Caco-2 (cell line): ENCODE data around the gene MADCAM1. TPM values are rescaled to one million over a fixed set of nuclear protein-coding genes. Genes with fewer than 3 reads are reported as not detected.

ENCODE experiments used
- BruUV-seq: library from RNA; stranded (reverse); fragments of 400-500 nt; replicated peaks from 2 replicates; lab custom pipeline; 2021; lab: Mats Ljungman, UMichigan
- CTCF ChIA-PET: fragments of 300-600 bp; sonication (Branson Sonifier 250); formaldehyde crosslinking; loops from one replicate; lab custom pipeline; 2022; ENCODE audit warnings: antibody characterized with exemption; lab: Charles Lee
- POLR2A ChIA-PET: fragments of 300-600 bp; sonication (Branson Sonifier 250); formaldehyde crosslinking; loops from one replicate; lab custom pipeline; 2022; ENCODE audit warnings: antibody characterized with exemption; lab: Charles Lee
- DNase-seq, 2 experiments: peaks; one replicate each; pipeline versions ENCODE4 v3.0.0 to v3.0.0-alpha.2; 2020 to 2022
- H3K27me3 ChIP-seq: replicated peaks from 2 replicates; pipeline ENCODE4 v1.6.0; 2011; ENCODE audit warnings: low read length; ENCODE audit not compliant: control insufficient read depth, insufficient read depth
- H3K36me3 ChIP-seq: 2 replicates; pipeline ENCODE4 v1.5.1; 2011; ENCODE audit warnings: low read length; ENCODE audit not compliant: control insufficient read depth, insufficient read depth
- H3K4me1 ChIP-seq: fragments of 250-450 bp; sonication (Bioruptor Pico); 2 replicates; pipeline ENCODE4 v1.5.1; 2020; ENCODE audit warnings: mild to moderate bottlenecking
- H3K4me3 ChIP-seq: 2 replicates; pipeline ENCODE4 v1.5.1; 2011; ENCODE audit warnings: low read depth, mild to moderate bottlenecking, control low read depth, low read length
- H3K9me3 ChIP-seq: fragments of 250-450 bp; sonication (Bioruptor Pico); 2 replicates; pipeline ENCODE4 v1.5.1; 2020; ENCODE audit warnings: mild to moderate bottlenecking, moderate library complexity
- H3K27ac Mint-ChIP-seq: one replicate; pipeline ENCODE4 v1.8.0; 2022; ENCODE audit warnings: mixed read lengths; ENCODE audit not compliant: unreplicated experiment
- H3K27me3 Mint-ChIP-seq: one replicate; pipeline ENCODE4 v1.8.0; 2022; ENCODE audit warnings: mixed read lengths; ENCODE audit not compliant: insufficient read depth, unreplicated experiment
- H3K36me3 Mint-ChIP-seq: one replicate; pipeline ENCODE4 v1.8.0; 2022; ENCODE audit warnings: mild to moderate bottlenecking, mixed read lengths; ENCODE audit not compliant: insufficient read depth, unreplicated experiment
- H3K4me1 Mint-ChIP-seq: one replicate; pipeline ENCODE4 v1.8.0; 2022; ENCODE audit warnings: low read depth, mixed read lengths; ENCODE audit not compliant: unreplicated experiment
- H3K4me3 Mint-ChIP-seq: one replicate; pipeline ENCODE4 v1.8.0; 2022; ENCODE audit warnings: mild to moderate bottlenecking, moderate library complexity, mixed read lengths; ENCODE audit not compliant: unreplicated experiment
- H3K9me3 Mint-ChIP-seq: one replicate; pipeline ENCODE4 v1.8.0; 2022; ENCODE audit warnings: mixed read lengths; ENCODE audit not compliant: unreplicated experiment
- intact Hi-C: fragments of 100-400 bp; cut with micrococcal nuclease; formaldehyde crosslinking; loops from one replicate; pipeline ENCODE4 v1.10.0; 2022; ENCODE audit not compliant: unreplicated experiment
- total RNA-seq: library from RNA; stranded (reverse); gene quantifications from 2 replicates; pipeline ENCODE4 v1.2.3, GENCODE V29; 2022
- TF ChIP-seq, protein P1 (sequence below), 2 experiments: fragments of 200-600 bp in 1 of 2; IDR thresholded peaks; 1 replicate in 1 of 2; 2 replicates in 1 of 2; pipeline versions ENCODE4 v1.5.1 to v1.8.0; 2011 to 2022; ENCODE audit warnings: antibody characterized with exemption in 1 of 2, control low read depth in 1 of 2, inconsistent platforms in 1 of 2, low read depth in 1 of 2, low read length in 1 of 2, mild to moderate bottlenecking in 1 of 2, moderate library complexity in 1 of 2; ENCODE audit not compliant: insufficient read depth in 1 of 2, severe bottlenecking in 1 of 2, unreplicated experiment in 1 of 2

The MADCAM1 gene
- total RNA-seq, 1 experiment from 2014 or later: 0.73 TPM

DNA sequence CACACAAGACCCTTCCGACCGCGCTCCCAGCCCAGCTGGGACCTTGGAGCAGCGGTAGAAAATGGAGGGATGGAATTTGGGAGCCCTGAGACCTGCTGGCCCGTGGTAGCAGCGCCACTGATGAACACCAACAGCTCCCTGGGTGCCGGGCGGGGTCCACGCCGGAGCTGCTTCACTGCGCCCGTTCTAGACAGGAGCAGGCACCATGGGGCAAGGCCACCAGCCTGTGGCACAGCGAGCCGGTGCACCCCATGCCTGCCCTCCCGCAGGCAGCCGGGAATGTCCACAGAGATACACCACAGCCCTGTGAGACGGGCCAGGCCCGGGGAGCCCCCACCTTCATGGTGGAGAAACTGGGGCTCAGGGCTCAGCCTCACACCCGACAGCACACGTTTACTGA lies 25.6 kb upstream of the MADCAM1 start:
- CTCF ChIA-PET: no interaction called here
- TF ChIP-seq, protein P1, sequence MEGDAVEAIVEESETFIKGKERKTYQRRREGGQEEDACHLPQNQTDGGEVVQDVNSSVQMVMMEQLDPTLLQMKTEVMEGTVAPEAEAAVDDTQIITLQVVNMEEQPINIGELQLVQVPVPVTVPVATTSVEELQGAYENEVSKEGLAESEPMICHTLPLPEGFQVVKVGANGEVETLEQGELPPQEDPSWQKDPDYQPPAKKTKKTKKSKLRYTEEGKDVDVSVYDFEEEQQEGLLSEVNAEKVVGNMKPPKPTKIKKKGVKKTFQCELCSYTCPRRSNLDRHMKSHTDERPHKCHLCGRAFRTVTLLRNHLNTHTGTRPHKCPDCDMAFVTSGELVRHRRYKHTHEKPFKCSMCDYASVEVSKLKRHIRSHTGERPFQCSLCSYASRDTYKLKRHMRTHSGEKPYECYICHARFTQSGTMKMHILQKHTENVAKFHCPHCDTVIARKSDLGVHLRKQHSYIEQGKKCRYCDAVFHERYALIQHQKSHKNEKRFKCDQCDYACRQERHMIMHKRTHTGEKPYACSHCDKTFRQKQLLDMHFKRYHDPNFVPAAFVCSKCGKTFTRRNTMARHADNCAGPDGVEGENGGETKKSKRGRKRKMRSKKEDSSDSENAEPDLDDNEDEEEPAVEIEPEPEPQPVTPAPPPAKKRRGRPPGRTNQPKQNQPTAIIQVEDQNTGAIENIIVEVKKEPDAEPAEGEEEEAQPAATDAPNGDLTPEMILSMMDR (IDR thresholded peaks at IDR 0.05; ENCODE audit: insufficient read depth in 1 of 2, low read depth in 1 of 2, low read length in 1 of 2, severe bottlenecking in 1 of 2, unreplicated experiment in 1 of 2): no peak
- BruUV-seq: no TSS peak
- Mint-ChIP-seq H3K36me3 (no peaks in the 10 kb centered on the region), H3K4me3 (no peak overlapping the region), H3K4me1 (no peaks in the 10 kb centered on the region), H3K27me3 (no peaks in the 10 kb centered on the region), H3K9me3 (peaks cover 12% of the 10 kb centered on the region), H3K27ac (no peak overlapping the region)
- Histone ChIP-seq H3K4me3 (no peak overlapping the region), H3K9me3 (no peaks in the 10 kb centered on the region), H3K4me1 (no peaks in the 10 kb centered on the region), H3K36me3 (no peaks in the 10 kb centered on the region), H3K27me3 (no peaks in the 10 kb centered on the region)
- POLR2A ChIA-PET: no interaction called here
- intact Hi-C loops: no loop called here
- no peak for DNase-seq

DNA sequence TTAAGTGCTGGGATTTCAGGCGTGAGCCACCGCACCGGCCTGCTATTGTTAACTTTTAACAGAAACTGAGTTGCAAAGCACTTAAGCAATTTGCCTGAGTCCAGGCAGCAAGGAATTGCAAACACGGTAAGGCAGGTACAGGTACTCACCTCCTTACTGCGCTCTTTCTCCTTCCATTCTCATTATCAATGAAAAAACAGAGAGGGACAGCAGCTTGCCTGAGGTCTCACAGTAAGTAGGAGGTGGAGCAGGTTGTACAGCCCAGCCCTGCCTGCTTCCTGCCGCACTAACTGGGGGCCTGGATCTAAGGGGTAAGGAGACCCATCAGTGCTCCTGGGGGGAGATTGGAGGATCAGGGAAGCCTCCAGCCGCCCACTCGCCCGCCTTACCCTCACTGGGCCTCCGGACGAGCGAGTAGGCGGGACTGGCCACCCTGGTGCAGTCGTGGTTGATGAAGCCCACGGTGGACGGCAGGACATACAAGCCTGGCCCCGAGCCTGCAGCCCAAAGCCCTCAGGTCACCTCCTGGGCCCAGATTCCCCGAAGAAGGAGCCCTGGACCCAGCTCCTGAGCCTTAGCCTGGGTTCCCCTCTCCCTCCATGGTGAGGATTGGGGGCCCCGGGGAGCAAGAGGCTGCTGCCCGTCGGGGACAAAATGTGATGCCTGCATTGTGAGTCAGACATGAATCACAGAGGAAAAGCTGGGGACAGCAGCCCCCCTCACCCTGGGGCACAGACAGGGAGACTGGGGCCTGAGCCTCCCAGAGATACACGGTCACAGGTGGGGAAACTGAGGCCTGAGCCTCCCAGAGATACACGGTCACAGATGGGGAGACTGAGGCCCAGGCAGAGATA lies 24.1 kb upstream of the MADCAM1 start:
- Mint-ChIP-seq H3K27me3 (no peaks in the 10 kb centered on the region), H3K27ac (no peak overlapping the region), H3K4me3 (no peak overlapping the region), H3K36me3 (no peaks in the 10 kb centered on the region), H3K9me3 (no peaks in the 10 kb centered on the region), H3K4me1 (no peaks in the 10 kb centered on the region)
- DNase-seq: no peak
- no peaks in the 10 kb centered on the region for H3K36me3 ChIP-seq
- TF ChIP-seq, protein P1 (IDR thresholded peaks at IDR 0.05; ENCODE audit: insufficient read depth in 1 of 2, low read depth in 1 of 2, low read length in 1 of 2, severe bottlenecking in 1 of 2, unreplicated experiment in 1 of 2): no peak
- POLR2A ChIA-PET: no interaction called here
- no TSS peak for BruUV-seq
- intact Hi-C loops: no loop called here
- H3K4me1 ChIP-seq: no peaks in the 10 kb centered on the region
- H3K4me3 ChIP-seq: no peak overlapping the region
- no peaks in the 10 kb centered on the region for H3K27me3 ChIP-seq
- CTCF ChIA-PET: no interaction called here
- H3K9me3 ChIP-seq: no peaks in the 10 kb centered on the region

GRCh38 chr19:474126-475078 lies 21.9 kb upstream of the MADCAM1 start:
- no peak overlapping the region for H3K4me3 Mint-ChIP-seq
- no TSS peak for BruUV-seq
- H3K27ac Mint-ChIP-seq: no peak overlapping the region
- H3K4me1 Mint-ChIP-seq: no peaks in the 10 kb centered on the region
- H3K36me3 Mint-ChIP-seq: no peaks in the 10 kb centered on the region
- no peak for DNase-seq
- no peaks in the 10 kb centered on the region for H3K27me3 ChIP-seq
- CTCF ChIA-PET: no interaction called here
- H3K4me1 ChIP-seq: no peaks in the 10 kb centered on the region
- intact Hi-C loops: no loop called here
- H3K4me3 ChIP-seq: no peak overlapping the region
- TF ChIP-seq, protein P1 (IDR thresholded peaks at IDR 0.05; ENCODE audit: insufficient read depth in 1 of 2, low read depth in 1 of 2, low read length in 1 of 2, severe bottlenecking in 1 of 2, unreplicated experiment in 1 of 2): no peak
- POLR2A ChIA-PET: no interaction called here
- no peaks in the 10 kb centered on the region for H3K36me3 ChIP-seq
- H3K9me3 ChIP-seq: no peaks in the 10 kb centered on the region
- no peaks in the 10 kb centered on the region for H3K9me3 Mint-ChIP-seq
- H3K27me3 Mint-ChIP-seq: no peaks in the 10 kb centered on the region
